NCI-H2227 treated with DMSO at 0.1 percent for 48 hours (cell line): Measurements from ENCODE around the gene SPDYE4.
"Not testable (repeated sequence)": the region's sequence is repeated elsewhere in the genome, so short reads cannot be mapped to it uniquely, and the experiment has no call there.

ENCODE experiments used
- DNase-seq: peaks from one replicate; lab custom pipeline; 2025; lab: John Stamatoyannopoulos, UW

SPDYE4 gene, protein sequence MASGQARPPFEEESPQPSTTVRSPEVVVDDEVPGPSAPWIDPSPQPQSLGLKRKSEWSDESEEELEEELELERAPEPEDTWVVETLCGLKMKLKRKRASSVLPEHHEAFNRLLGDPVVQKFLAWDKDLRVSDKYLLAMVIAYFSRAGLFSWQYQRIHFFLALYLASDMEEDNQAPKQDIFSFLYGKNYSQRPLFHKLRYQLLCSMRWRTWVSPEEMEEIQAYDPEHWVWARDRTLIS

DNA sequence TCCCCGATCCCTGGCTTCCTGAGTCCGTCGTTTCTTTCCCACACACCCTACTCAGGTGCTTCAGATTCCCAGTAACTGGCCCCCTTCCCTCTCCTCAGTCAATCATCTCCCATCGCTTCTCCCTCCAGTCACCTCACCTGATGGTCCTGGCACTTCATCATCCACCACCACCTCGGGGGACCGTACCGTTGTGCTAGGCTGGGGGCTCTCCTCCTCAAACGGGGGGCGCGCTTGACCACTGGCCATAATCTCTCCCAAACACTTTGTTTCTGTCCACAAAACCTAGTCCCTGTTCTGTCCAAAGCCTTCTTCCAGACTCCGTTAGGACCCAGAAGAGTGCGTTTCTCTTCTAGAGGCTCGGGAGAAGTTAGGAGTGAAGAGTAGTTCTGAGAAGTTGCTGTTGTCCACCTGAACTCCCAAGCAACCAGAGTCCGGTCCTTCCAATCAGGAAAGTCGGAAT lies at the start of gene SPDYE4:
Gene SPDYE4, minus strand, starts transcription at position 410 of the 460 bp plus-strand sequence. Its CDS starts 164 bp downstream, at position 246.
- no peak for DNase-seq

DNA sequence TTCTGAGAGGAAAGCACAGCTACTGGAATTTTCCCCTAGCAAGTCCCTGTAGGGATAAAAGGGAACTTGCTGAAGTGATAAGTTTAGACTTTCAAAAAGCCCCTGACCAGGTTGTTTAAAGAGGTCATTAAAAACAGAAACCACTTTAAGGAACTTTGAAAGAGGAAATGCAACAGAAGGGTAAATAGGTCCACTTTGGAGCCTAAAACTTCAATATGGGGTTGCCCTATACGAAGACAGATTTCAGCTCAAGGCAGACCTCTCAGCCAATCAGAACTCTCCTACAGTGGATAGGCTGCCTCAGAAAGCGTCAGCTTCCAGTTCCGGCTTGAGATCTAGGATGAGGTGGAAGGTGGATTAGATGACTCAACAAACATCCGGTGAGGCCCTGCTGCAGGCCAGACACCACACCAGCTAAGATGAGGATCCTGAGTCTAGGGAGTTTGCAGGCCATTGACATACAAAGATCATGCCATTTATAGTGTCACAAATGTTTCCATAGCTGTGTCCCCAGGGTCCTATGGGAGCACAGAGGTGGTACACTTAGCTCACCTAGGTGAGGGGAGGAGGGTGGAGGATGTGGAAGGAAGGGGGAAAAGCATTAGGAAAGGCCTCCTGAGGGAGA lies 48.7 kb upstream of the SPDYE4 start:
- no peak for DNase-seq

DNA sequence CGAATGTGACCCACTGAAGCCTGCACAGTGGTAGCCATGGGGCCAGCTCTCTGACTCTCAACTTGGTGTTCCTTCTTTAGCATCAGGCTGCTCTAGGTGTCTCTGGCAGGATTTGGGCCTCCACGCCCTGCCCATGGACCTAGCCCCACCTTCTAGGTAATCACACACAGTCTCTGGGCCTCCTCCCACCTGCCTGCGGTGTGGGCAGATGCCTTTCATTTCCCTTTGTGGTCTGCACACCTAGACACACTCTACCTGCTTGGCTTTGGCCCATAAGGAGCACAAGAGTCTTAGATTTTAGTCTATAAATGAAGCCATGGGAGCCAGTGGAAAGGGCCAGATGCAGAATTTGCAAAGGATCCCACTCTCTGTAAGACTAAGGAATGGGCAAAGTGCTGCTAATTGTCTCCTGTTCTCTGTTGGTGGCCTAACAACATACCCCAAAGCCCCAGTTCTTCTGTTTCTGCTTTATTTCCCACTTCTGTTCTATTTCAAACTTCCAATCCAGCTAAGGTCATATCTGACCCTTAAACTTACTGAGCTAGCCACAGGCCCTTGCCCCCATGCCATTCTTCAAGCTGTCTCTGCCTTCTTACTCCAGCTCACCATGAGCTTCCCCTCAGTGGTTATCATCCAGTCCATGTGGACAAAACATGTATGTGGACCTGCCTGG lies 48.0 kb upstream of the SPDYE4 start:
- no peak for DNase-seq

DNA sequence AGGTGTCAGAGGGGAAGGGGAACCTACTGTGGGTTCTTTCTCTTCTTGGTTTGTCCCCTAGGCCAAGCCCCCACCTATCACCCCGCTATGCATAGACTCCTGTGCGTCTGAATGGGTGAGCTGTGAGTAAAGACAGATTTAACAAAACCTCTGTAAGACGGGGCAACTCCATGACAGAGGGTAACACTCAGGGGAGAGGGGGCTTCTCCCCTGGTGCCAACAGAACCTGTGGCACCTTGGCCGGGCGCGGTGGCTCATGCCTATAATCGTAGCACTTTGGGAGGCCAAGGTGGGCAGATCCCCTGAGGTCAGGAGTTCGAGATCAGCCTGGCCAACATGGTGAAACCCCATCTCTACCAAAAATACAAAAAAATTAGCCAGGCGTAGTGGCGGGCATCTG lies 47.0 kb upstream of the SPDYE4 start:
- DNase-seq, result not testable (repeated sequence)

DNA sequence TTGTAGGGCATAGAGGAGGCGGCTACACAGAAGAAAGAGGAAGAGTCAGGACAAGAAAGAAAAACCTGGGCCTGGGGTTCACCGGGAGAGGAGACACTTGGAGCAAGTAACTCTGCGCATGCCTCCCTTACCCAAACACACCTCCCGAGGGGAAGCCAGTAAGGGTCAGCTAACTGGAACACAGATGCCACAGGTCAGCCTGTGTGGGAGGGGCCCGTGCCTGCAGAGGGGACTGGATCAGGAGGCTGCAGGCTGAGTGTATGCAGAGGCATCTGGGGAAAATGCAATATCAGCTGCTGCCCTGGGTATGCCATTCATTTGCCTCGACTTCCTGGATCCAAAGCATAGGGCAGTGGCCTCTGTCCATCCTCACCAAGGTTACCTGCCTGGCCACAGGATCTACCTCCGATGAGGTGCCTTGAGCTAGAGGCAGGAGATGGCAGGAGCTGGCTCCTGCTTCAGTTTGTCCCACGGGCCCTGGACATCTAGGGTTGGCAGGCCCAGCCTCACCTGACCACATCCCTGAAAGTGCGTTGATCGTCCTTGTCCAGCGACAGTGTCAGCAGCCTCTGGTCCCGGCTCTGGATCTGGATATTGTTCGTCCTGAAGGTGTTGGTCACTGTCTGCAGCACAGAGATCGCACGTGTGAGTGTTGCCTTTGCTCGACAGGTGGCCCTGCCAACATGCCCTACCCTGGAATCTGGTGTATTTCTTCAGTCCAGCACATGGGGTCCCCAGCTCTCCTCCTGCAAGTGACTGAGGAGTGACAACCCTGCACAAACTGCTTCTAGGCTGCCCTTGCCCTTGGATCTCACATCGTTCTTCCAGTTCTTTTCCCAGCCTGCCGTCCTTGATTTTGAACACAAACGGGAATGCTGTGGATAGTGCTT lies 45.4 kb upstream of the SPDYE4 start:
- DNase-seq, result no peak

DNA sequence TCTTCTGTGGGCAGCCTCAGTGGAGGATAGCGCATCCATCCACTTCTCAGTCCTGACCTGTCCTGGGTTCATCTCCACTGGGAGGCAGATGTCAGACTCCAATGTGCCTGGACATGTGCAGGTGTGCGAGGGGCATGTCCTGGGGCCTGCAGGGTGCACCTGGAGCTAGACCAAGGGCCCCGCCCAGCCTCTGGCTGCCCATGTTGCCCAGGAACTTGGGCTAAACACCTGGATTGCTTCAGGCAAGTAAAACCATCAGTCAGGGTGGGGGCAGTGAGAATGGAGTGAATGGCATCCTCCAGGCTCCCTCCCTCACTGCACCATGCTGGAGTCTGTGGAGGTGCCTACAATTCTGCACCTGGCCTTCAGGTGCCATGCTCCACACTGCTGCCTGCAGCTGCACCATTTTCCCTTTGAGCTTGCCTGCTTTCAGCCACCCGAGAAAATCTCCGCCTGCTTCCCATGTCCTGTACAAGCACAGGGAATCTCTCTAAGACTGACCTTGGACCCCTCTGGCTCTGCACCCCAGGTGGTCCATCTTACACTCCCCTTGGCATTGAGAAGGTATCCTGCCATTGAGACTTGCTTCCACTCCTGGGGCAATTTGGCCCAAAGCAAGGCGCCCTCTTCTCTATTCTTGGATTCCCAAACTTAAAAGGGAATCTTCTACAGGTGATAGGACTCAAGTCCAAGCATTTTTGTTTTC lies 42.9 kb upstream of the SPDYE4 start:
- no peak for DNase-seq

DNA sequence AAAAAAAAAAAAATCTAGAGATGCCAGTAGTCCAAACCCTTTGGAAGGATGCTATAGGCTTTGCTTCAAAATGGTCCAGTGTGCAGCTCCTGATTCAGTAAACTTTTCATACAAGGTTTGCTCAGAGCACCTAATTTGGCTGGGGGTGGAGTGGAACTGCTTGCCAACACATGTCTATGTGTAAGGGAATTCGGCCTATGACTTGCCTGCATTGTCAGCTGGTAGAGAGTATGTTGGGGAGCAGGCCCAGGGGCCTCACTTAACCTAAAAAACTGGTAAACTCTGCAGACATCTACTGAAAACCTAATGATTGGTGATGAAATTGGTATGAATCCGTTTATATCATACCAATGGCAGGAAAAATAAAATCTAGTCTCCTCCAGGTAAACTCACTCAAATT lies 42.3 kb upstream of the SPDYE4 start:
- no peak for DNase-seq

DNA sequence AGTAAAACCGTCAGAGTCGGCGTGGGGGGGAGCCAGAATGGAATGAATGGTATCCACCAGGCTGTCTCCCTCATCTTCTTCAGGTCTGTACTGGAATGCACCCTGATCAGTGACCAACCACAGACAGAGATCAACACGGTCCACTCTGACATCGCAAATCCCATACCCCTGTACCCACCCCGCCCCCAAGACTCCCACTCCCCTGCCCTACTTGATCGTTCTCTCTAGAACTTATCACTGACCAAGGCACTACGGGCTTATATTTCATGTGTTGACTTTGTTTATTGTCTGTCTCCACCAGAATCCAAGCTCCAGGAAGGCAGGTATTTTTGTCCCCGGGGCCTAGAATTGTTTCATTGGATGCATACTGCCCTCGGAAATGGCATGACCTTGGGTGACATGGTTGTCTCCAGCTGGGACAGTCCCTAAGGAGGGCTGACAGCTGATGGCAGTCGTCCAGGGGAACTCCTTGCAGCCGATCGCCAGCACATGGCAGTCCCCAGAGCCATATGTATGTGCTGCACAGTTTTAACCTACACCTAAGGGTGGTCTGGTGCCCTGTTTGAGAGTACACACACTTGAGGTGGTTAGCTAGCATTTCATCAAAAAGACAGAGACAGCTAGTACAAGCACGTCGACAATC lies 41.3 kb upstream of the SPDYE4 start:
- DNase-seq, result no peak

DNA sequence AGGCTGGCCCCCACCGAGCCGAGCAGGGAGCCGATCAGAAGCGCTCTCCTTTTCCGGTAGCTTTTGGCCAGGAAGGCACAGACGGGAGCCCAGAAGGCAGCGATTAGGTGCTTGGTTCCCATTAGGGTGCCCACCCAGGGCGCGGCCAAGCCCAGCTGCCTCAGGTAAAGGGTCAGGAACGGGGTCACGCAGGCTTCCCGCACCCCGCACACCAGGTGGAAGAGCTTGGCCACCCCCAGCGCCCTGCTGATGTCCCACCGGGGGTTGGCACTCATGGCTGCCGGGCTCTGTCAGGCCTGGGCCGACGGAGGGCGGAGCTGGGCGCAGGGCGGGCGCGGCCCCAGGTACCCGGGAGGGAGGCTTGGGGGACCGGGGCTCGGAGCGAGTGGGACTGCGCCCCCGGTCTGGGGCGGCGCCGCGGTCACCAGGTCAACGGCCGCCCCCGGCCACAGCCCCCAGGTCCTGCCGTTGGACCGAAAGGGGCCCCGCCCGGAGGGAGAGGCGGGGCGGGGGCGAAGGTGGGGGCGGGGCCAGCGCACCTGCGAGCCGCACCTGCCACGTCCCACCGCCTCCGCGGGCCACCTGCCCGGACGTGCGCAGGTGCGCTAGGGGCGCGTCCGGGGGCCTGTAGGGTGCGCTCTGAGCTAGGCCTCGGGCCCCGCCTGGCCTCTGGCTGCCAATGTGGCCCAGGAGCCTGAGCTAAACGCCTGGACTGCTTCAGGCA lies 40.7 kb upstream of the SPDYE4 start, which contains the start of gene MFSD6L:
Gene MFSD6L, minus strand, starts transcription at position 520 of the 724 bp plus-strand sequence. Its CDS starts 245 bp downstream, at position 275.
- DNase-seq, result no peak

DNA sequence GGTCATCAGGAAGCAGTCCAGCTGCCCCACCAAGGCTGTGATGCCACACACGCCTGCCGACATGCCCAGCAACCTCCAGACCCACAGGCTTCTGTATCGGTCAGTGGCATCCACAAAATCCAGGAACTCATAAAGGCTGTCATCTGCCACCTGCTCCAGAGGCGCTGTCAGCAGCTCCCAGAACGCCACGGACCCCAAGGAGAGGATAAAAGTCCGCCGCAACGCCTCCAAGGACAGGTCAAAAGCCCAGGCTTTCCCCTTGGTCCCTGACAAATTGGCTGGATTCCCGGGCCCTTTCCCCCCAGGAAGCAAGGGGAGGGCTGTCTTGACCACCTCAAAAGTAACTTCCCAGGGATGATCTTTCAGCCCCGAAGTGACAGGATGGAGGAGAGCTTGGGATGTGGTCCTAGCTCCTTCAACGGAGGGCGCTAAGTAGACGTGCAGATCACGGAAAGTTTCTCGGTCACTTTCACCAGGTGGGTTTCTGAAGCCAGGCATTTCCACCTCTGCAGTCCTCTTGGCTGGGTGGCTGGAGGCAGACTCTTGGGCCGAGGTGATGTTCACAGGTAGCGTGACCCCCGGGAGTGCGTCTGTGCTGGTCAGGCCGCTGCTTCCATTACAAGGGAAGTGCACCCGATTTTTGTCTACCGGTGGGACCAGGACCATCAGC lies 40.0 kb upstream of the SPDYE4 start:
- no peak for DNase-seq

DNA sequence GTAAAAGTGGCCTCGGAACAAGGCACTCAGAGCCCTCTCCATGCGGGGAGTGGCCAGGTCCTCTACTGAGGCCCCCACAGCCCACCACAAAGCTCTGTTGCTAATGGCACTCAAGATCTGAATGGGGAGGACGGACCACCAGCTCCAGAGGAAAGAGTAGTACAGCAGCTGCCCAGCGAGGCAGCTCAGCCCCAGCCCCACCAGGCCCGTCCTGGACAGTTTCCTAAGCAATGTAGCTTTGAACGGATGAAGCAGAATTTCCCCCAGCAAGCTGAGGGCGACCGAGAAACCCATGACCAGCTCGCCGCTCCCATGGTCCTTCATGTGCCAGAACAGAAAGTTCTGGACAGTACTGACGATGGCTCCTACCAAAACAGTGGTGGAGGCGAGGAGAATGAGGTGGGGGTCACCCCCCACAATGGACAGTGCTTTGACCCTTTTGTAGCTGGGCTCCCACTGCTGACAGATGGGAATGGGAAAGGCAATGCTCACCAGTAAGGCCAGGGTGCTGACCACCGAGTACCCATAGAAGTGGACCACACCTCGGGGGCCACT lies 39.4 kb upstream of the SPDYE4 start:
- DNase-seq, result no peak

DNA sequence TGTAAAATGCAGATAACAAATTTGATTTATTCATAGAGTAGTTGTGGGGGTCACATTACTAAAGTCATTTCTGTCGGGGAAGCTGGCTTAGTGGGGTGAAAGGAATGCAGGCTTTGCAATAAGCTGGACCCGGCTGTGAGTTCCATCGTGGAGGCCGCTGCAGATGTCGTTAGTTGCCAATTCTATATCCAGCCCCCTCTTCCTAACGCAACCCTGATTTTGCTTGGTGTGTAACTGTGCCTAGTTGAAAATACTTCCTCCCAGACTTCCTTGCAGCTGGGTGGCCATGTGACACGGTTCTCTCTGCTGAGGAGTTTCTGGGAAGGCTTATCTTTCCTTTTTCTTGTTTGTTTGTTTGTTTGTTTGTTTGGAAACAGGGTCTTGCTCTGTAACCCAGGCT lies 36.3 kb upstream of the SPDYE4 start:
- DNase-seq, result no peak

DNA sequence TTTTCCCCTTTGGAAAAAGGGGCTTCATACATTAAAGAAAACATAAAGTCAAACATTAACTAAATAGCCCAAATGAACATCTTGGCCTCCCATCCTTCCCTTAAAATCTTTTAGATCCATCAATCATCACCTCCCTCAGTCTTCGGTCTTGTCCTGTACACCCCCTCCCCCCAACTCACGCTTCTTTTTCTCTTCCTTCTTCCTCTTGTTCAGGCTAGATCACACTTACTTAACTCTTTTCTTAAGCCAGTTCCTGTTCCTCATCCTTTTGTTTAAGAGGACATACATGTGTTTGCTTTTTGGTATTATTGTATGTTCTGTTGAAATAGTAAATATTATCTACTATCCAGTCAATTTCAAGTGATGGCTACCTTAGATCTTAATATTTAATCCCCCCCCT lies 35.3 kb upstream of the SPDYE4 start:
- no peak for DNase-seq

DNA sequence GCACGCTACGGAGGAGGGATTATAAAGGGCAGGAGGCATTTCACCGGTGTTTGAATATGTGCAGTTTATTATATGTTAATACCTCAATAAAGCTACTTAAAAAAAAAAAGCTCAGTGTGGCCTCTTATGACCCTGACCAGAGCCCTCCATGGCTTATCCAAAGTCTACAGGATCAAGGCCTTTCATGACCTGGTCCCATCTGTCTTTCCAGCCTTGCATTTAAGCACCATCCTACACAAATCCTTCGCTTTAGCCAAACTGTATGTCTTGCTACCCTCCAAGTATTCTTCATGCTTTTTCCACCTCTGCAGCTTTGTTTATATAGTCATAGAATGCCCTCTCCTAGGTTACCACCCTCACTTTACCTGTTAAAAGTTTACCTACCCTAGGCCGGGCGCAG lies 34.3 kb upstream of the SPDYE4 start:
- DNase-seq, result no peak

DNA sequence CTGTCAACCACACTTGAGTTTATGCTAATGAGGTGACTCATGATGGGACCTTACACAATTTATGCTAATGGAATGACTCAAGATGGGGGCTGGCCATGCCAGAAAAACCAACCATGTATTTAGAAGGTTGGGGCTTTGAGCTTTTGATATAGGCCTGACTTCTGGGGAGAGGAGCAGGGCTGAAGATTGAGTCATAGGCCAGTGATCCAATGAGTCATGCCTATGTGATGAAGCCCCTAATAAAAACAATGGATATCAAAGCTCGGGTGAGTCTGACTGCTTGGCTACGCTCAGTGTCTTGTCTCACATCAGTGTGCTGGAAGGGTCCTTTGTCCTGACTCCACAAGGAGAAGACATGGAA lies 33.5 kb upstream of the SPDYE4 start:
- DNase-seq, result no peak

DNA sequence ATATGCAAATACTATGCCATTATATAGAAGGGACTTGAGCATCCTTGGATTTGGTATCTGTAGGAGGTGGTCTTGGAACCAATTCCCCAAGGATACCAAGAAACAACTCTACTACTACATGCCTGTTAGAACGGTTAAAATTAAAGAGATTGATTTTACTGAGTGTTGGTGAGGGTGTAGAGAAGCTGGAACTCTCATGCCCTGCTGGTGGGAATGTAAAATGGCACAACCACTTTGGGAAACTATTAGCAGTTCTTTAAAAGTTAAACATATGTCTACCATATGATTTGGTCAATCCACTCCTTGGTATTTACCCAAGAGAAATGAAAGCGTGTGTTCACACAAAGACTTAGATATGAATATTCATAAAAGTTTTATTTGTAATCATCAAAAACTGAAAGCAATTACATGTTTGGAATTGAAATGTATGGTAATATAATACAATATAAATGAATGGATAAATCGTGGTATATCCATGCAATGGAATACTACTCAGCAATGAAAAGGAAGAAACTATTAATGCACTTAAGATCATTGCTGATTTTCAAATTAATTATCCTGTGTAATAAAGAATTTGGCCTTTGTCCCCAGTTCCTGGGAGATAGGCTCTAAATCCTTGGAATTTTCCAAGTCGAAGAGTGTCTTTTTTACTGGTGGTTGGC lies 33.0 kb upstream of the SPDYE4 start:
- no peak for DNase-seq

DNA sequence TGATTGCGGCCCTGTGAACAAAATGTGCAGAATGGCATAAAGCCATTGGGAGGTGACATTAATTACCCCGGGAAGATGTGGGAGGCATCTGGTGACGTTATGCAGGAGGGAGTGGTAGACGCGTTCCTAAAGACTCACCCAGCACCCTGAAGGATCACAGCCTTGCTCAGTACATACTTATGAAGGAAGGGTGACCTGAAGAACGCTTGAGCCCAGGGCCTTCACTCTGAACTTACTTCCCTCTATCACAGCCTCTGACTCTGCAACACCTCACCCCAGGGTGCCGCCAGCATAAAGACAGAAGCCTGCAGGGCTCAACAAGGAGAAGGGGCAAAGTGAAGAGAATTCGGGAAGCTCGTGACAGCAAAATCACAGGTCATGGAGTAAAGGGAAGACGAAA lies 31.4 kb upstream of the SPDYE4 start:
- DNase-seq, result no peak

DNA sequence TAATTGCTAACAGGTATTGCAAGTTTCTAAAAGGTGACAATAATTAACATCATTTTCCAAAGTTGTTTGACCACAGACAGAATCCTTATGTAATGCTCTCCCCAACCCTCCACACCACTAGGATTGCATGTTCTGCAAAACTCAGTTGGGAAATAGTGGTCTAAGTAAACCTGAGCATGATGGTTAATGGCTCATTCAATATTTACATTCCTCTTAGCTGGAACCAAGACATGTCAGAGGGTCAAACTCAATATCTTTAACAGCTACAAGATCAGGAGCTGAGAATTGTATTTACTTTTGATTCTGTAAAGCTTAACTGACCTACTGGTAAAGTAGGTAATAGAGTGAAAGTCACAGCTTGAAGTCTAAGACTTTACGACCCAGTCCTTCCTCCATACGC lies 30.7 kb upstream of the SPDYE4 start:
- no peak for DNase-seq
